Thoracic aorta (tissue), 2 donors: ENCODE data around the gene PRDM16. TPM values are rescaled to one million over a fixed set of nuclear protein-coding genes. Genes with fewer than 3 reads are reported as not detected.

Source experiments
- ATAC-seq: fragments of 150-250 bp; one replicate; pipeline ENCODE4 v1.8.0; 2017; ENCODE audit warnings: low read depth; ENCODE audit not compliant: insufficient number of reproducible peaks, low FRiP score
- DNase-seq: peaks from one replicate; pipeline ENCODE4 v3.0.0-alpha.2; 2020; ENCODE audit warnings: low spot score
- H3K27ac ChIP-seq, 2 donors: fragments of 200-600 bp; sonication (generic); 1 replicate in 1 of 2; 2 replicates in 1 of 2; pipeline ENCODE4 v1.5.1; 2016; ENCODE audit warnings: mild to moderate bottlenecking in 2 of 2, moderate library complexity in 2 of 2
- H3K27me3 ChIP-seq: fragments of 200-600 bp; sonication (generic); replicated peaks from 2 replicates; pipeline ENCODE4 v1.6.0; 2016; ENCODE audit warnings: mild to moderate bottlenecking; ENCODE audit not compliant: insufficient read depth
- H3K36me3 ChIP-seq: fragments of 200-600 bp; sonication (generic); one replicate; pipeline ENCODE4 v1.5.1; 2016
- H3K4me1 ChIP-seq, 2 donors: fragments of 200-600 bp; sonication (generic); 1 replicate in 1 of 2; 2 replicates in 1 of 2; pipeline versions ENCODE4 v1.5.1 to v1.6.0; 2016; ENCODE audit warnings: low read depth in 2 of 2, mild to moderate bottlenecking in 1 of 2; ENCODE audit not compliant: control insufficient read depth in 1 of 2
- H3K4me3 ChIP-seq: fragments of 200-600 bp; sonication (generic); 2 replicates; pipeline ENCODE4 v1.5.1; 2016; ENCODE audit warnings: mild to moderate bottlenecking
- H3K9me3 ChIP-seq: fragments of 200-600 bp; sonication (generic); 2 replicates; pipeline ENCODE4 v1.5.1; 2016
- CTCF ChIP-seq: fragments of 200-600 bp; sonication (generic); IDR thresholded peaks from one replicate; pipeline ENCODE4 v1.5.1; 2019; ENCODE audit warnings: antibody characterized with exemption
- total RNA-seq, 2 donors: library from RNA; depleted of rRNA; stranded (reverse); fragments of >200 nt; gene quantifications; one replicate each; pipeline versions ENCODE4 v1.1.0 to v1.2.3, GENCODE V29; 2016

Gene PRDM16
- total RNA-seq, 2 donors from 2014 or later: 68.9 to 85.4 TPM

GRCh38 chr1:3264456-3264855 lies 195.5 kb downstream of the PRDM16 start:
- H3K4me3 ChIP-seq: no peak overlapping the region
- H3K4me1 ChIP-seq: peaks cover 32 to 49% of the 10 kb centered on the region in 2 donors
- H3K27me3 ChIP-seq: no peaks in the 10 kb centered on the region
- ATAC-seq (no peak), DNase-seq (no peak)
- no peak for TF ChIP-seq CTCF
- peak overlapping the region in 1 of 2 donors; percentile 14 for H3K27ac ChIP-seq
- no peaks in the 10 kb centered on the region for H3K36me3 ChIP-seq
- H3K9me3 ChIP-seq: no peaks in the 10 kb centered on the region

- Histone ChIP-seq H3K4me1 (peaks cover 30 to 40% of the 10 kb centered on the region in 2 donors), H3K4me3 (no peak overlapping the region), H3K36me3 (no peaks in the 10 kb centered on the region), H3K27ac (no peak overlapping the region), H3K9me3 (no peaks in the 10 kb centered on the region), H3K27me3 (no peaks in the 10 kb centered on the region)
- DNase-seq (no peak), ATAC-seq (no peak)
- no peak for TF ChIP-seq CTCF
Measured at GRCh38 chr1:3265835-3266805, 197.1 kb downstream of the PRDM16 start.

- no peak overlapping the region for H3K4me3 ChIP-seq
- H3K27me3 ChIP-seq: no peaks in the 10 kb centered on the region
- no peak for TF ChIP-seq CTCF
- H3K36me3 ChIP-seq: no peaks in the 10 kb centered on the region
- DNase-seq (no peak), ATAC-seq (no peak)
- no peaks in the 10 kb centered on the region for H3K9me3 ChIP-seq
- H3K4me1 ChIP-seq: peaks cover 26 to 40% of the 10 kb centered on the region in 2 donors
- no peak overlapping the region for H3K27ac ChIP-seq
Measured at GRCh38 chr1:3266870-3267549, 198.0 kb downstream of the PRDM16 start.

GRCh38 chr1:3267550-3268270 lies 198.7 kb downstream of the PRDM16 start:
- Histone ChIP-seq H3K4me1 (peaks cover 19 to 40% of the 10 kb centered on the region in 2 donors), H3K9me3 (no peaks in the 10 kb centered on the region), H3K27ac (no peak overlapping the region), H3K27me3 (no peaks in the 10 kb centered on the region), H3K36me3 (no peaks in the 10 kb centered on the region), H3K4me3 (no peak overlapping the region)
- TF ChIP-seq CTCF: no peak
- DNase-seq (no peak), ATAC-seq (no peak)
